Stimulated activated CD8-positive, alpha-beta memory T cell treated with anti-CD3 and anti-CD28 coated beads, Interleukin-4, amount 100 ng/mL, for 1 hour (primary cell): ENCODE measurements around the gene NLRP11.

Source experiments
- DNase-seq, 2 donors: peaks; one replicate each; pipeline ENCODE4 v3.0.0-alpha.2; 2020; ENCODE audit warnings: low read depth in 2 of 2, low spot score in 1 of 2

NLRP11 gene

GRCh38 chr19:55831846-55832245 lies at the start of gene NLRP11:
Gene NLRP11 (minus strand): TSS chr19:55831999. CDS start chr19:55818174, 13,825 bp downstream.
- DNase-seq, result no peak

DNA sequence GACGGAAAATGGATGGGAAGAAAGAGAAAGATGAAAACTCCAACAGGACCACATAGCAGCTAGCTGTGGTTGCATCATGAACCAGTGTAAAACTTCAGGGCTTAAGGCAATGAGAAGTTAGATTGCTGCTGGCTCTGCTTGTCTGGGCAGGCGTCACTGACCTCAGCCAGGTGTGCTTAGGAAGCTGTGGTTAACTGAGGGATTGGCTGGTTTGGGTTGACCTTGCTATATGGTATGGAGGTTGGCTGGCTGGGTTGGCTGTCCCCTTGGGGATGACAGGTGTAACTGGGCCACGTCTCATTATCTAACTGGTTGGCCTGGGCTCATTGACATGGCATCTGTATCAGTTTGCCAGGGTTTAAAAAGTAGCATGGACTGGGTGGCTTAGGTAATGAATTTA lies 45.4 kb upstream of the NLRP11 start:
- no peak for DNase-seq

DNA sequence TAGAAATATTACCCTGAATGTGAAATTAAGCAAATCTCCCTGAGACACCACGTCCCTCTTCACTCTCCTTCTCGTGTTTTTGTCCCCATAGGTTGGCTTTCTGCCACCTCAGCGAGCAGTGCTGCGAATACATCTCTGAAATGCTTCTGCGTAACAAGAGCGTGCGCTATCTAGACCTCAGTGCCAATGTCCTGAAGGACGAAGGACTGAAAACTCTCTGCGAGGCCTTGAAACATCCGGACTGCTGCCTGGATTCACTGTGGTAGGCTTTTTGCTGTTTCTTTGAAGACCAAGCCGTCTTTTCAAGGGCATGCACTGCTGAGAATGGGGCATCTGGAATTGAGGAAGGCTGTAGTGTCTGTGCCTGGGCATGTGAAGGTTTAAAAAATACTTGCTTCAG lies 38.9 kb upstream of the NLRP11 start:
- no peak for DNase-seq

- no peak for DNase-seq
These were observed 35.3 kb upstream of the NLRP11 start for GRCh38 chr19:55867101-55867500.

DNA sequence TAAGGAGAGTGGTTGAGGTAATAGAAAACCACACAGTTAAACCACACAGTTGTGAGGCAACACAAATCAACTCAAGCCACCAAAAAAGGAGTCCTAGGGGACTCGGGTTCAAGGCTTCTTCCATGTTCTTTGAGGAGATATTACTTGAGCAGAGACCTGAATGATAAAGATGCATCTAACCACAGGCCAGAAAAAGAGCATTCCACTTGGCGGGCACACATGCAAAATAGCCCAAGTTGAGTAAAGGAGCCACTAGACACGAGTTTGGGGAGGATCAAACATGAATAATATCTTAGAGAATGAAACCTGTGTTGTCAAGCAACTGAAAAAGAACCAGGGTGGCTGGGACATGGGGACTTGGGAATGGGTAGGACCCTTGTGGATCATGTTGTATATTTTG lies 34.7 kb upstream of the NLRP11 start:
- no peak for DNase-seq

DNA sequence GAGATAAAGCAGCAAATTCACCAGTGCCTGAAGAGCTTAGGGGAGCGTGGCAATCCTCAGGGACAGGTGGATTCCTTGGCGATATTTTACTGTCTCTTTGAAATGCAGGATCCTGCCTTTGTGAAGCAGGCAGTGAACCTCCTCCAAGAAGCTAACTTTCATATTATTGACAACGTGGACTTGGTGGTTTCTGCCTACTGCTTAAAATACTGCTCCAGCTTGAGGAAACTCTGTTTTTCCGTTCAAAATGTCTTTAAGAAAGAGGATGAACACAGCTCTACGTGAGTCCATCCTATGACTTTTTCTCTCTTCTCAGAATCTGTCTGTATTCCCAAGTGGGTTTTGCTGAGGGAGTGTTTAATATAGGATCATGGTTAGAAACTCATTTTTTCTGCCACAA lies 27.2 kb upstream of the NLRP11 start:
- no peak for DNase-seq

GRCh38 chr19:55858401-55858800 lies 26.6 kb upstream of the NLRP11 start:
- DNase-seq, result no peak

- no peak for DNase-seq
These were observed 26.2 kb upstream of the NLRP11 start for GRCh38 chr19:55857974-55858373.

GRCh38 chr19:55857149-55857548 lies 25.4 kb upstream of the NLRP11 start:
- DNase-seq, result no peak

- DNase-seq, result no peak
These were observed 23.4 kb upstream of the NLRP11 start for GRCh38 chr19:55855160-55855559.

DNA sequence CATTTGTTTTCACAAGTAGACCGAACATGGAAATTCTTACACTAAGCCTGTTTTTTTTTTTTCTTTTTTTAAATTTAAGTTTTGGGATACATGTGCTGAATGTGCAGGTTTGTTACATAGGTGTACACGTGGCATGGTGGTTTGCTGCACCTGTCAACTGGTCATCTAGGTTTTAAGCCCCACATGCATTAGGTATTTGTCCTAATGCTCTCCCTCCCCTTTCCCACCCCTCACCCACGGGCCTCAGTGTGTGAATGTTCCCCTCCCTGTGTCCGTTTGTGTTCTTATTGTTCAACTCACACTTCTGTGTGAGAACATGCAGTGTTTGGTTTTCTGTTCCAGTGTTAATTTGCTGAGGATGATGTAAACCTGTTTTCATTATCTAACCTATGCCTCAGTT lies 7.1 kb upstream of the NLRP11 start:
- no peak for DNase-seq

DNA sequence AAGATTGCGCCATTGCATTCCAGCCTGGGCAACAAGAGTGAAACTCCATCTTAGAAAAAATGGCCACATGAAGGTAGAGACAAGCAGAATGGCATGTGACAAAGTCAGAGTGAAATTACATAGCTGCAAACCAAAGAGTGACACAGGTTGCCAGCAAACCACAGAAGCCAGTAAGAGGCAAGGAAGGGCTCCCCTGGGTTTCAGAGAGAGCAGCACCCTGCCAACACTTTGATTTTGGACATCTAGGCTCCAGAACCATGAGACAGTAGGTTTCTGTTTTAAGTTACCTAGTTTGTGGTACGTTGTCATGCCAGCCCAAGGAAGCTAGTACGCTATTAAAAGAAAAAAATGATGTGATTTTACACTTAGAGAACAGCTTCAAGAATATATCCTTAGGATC lies 6.5 kb upstream of the NLRP11 start:
- DNase-seq, result no peak

DNA sequence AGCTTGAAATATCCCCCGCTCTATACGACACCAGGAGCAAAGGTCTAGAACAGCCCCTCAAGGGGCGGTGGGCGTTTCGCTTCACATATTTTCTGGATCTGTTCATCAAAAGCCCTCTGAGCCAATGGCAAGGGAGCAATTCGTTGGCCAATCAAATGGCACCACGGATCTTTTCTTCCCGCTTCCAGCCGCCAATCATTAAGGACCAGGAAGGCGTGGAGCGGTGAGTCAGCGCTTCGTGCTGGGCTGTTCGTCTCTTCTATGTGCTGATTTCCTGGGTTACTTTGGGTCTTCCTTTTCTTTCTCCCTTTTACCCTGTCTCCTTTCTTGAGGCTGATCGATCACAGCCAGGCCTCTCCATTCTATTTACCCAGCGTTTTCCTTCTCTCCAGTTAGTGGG lies 4.5 kb upstream of the NLRP11 start, which contains the start of gene NLRP4:
Gene NLRP4 (plus strand): TSS at position 201 of the 400 bp plus-strand sequence. CDS start 15,541 bp downstream, outside the sequence.
- no peak for DNase-seq

- no peak for DNase-seq
These were observed 877 bp upstream of the NLRP11 start for GRCh38 chr19:55832676-55833075.

GRCh38 chr19:55830656-55831055 lies 1.1 kb downstream of the NLRP11 start:
- DNase-seq, result no peak

GRCh38 chr19:55820037-55820436 lies 11.8 kb downstream of the NLRP11 start:
- DNase-seq, result no peak

- no peak for DNase-seq
These were observed 17.9 kb downstream of the NLRP11 start for GRCh38 chr19:55813906-55814305.

GRCh38 chr19:55812449-55812848 lies 19.4 kb downstream of the NLRP11 start:
- no peak for DNase-seq

DNA sequence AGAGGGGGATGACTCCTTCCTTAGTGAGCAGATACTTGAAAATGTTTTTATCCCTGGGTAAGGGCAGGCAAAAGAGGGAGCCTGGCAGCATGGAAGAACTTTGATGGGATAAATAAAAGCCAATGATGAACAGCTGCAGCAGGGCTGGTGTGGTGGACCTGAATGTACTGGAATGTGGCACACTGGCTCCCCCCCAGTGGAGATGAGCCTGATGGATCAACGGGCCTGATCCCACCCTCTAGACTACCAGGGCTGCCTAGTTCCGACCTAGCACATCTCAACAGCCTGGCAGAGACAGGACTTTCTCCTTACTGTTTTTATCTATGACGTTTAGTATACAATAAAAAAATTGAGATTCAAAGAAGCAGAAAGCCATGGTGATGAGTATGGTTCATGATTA lies 20.5 kb downstream of the NLRP11 start:
- no peak for DNase-seq

DNA sequence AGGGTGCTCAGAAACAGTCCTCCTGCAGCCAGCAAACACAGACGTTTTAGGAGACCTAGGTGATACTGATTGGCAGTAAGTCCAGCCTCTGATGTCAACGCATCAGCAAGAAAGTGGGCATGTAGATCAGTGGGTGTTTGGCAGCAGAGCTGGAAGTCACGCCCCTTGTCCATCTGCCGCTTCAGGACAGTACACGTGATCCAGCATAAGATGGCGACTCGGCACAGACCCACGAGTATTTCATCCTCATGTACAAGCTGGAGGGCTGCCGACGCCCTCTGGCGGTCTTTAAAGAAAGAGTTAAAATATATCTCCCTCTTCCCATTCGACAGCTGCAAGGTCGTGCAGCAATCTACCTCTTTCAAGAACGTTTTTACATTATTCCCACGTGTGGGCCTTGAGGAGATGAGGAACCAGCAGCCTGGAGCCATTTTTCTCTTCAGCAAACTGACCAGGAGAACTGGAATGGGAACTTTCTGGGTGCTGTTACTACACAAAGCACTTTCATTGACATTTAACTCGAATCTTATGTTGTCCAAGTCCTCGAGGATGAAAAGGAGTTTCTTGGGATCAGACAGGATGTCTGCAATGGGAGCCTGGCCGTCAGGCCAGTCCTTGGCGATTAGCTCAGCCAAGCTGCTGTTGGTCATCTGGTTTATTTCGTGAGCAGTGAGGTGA lies 22.3 kb downstream of the NLRP11 start:
- DNase-seq, result no peak

GRCh38 chr19:55802281-55802680 lies 29.5 kb downstream of the NLRP11 start:
- DNase-seq, result no peak

DNA sequence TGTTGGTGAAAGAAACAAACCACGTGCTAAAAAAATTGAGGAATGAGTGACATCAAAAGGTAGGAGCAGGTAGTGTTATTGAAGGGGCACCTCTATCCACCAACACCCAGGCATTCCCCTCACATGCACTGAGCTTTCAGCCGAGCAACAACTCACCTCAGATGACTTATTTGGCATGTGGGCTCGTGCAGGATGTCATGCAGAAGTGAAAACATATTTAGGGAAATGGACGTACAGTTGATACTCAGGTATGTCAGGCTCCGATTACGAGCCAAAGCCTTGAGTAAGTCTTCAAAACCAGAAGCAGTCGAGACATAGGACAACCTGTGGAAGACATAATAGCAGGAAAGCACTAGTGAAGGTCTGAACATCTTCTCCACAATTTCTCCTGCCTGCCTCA lies 30.4 kb downstream of the NLRP11 start:
- no peak for DNase-seq

DNA sequence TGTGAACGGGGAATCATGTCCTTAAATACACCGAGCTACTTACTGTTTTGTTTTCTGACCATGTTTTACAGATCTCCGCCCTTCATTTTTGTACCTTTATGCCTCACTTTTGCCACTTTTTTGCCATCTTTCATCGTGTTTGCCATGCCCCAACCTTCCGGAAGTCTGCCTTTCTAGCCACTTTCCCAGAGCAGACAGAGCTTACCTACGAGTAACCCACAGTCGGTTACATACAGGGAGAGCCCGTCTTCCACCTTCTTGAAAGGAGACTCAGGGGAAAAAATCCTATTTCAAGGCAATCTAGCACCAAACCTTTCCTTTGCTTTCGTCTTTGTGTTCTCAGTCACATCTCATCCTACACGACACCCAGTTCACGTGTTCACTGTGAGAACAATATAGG lies 36.8 kb downstream of the NLRP11 start:
- no peak for DNase-seq
